Measurements from ENCODE around the gene PVR.
"Not testable (repeated sequence)": the region's sequence is repeated elsewhere in the genome, so short reads cannot be mapped to it uniquely, and the experiment has no call there.

- TF ChIP-seq LCOR (CRISPR knock-in tag; IDR thresholded peaks at IDR 0.05); GATA2 (CRISPR knock-in tag; IDR thresholded peaks at IDR 0.05); SIN3A (IDR thresholded peaks at IDR 0.05; ENCODE audit: borderline replicate concordance in 2 of 2, control insufficient read depth in 1 of 2, low read depth in 2 of 2, low read length in 2 of 2); ZNF121 (CRISPR knock-in tag; conservative IDR thresholded peaks at IDR 0.05); EP300 (IDR thresholded peaks at IDR 0.05; ENCODE audit: low read length); SP1 (CRISPR knock-in tag; IDR thresholded peaks at IDR 0.05); IRF2 (CRISPR knock-in tag; IDR thresholded peaks at IDR 0.05); NCOA1 (IDR thresholded peaks at IDR 0.05; ENCODE audit: low read depth); ZNF407 (IDR thresholded peaks at IDR 0.05; ENCODE audit: low read depth); SP2 (IDR thresholded peaks at IDR 0.05; ENCODE audit: extremely low read depth, low read depth, low read length, poor library complexity, severe bottlenecking); FOXK2 (conservative IDR thresholded peaks at IDR 0.05 in 1 of 2, IDR thresholded peaks at IDR 0.05 in 1 of 2; ENCODE audit: low read depth in 2 of 2); ZNF707 (CRISPR knock-in tag; conservative IDR thresholded peaks at IDR 0.05): not testable (repeated sequence)
Observed at GRCh38 chr19:44610497-44610896, 33.2 kb upstream of the PVR start.
